Midbrain (tissue), 1 donor: Measurements from ENCODE around the gene PCDH15.

Source experiments
- DNase-seq: peaks from one replicate; lab custom pipeline; 2025; lab: John Stamatoyannopoulos, UW

The PCDH15 gene

GRCh38 chr10:54125098-54125747 lies 675.8 kb downstream of the PCDH15 start:
- no peak for DNase-seq

GRCh38 chr10:54124209-54124885 lies 676.7 kb downstream of the PCDH15 start:
- DNase-seq: no peak

DNA sequence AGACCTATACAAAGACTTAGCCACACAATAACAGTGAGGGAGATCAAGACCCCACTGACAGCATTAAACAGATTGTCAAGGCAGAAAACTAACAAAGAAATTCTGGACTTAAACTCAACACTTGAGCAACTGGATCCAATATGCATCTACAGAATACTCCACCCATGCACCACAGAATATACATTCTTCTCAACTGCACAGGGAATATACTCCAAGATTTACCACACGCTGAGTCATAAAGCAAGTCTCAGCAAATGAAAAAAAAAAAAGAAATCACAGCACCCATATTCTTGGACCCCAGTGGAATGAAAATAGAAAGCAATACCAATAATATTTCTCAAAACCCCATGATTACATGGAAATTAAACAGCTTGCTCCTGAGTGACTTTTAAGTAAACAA lies 680.2 kb downstream of the PCDH15 start:
- no peak for DNase-seq

DNA sequence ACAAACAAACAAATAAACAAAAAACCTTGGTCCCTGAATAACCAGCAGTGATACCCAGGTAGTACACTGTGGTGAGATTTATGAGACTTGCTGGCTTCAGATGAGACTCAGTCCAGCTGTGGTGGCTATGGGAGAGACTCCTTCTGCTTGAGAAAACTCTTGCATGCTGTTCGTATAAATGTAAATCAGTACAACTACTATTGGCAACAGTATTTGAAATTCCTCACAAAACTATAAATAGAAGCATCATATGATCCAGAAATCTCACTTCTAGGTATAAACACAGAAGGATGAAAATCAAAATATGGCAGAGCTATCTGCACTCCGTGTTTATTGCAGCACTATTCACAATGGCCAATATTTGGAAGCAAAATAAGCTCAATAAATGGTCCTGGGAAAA lies 692.1 kb downstream of the PCDH15 start:
- DNase-seq: no peak

GRCh38 chr10:54096892-54097291 lies 704.1 kb downstream of the PCDH15 start:
- DNase-seq: no peak

- no peak for DNase-seq
Measured at GRCh38 chr10:54094321-54094720, 706.7 kb downstream of the PCDH15 start.

GRCh38 chr10:54091237-54091636 lies 709.8 kb downstream of the PCDH15 start:
- DNase-seq: no peak

GRCh38 chr10:54081950-54082349 lies 719.1 kb downstream of the PCDH15 start:
- DNase-seq: no peak

- DNase-seq: no peak
Measured at GRCh38 chr10:54067361-54067760, 733.7 kb downstream of the PCDH15 start.

DNA sequence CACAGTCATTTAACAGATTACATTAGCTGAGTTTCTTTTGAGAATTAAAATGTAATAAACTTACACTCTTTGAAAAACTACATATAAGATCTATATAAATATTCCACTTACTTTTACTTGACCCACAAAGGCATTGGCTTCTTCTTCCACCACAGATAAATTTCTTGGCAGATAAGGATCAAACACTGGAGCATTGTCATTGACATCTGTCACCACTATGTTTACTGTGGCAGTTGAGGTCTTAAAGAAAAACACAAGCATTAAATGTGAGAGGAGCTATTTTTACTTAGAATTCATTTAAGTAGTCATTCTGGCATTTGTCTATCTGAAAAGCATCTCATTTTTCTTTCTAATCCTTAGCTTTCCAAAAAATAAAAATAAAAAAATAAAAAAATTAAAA lies 734.4 kb downstream of the PCDH15 start:
- DNase-seq: no peak

- DNase-seq: no peak
Measured at GRCh38 chr10:54065106-54065505, 735.9 kb downstream of the PCDH15 start.

- DNase-seq: no peak
Measured at GRCh38 chr10:54064215-54064614, 736.8 kb downstream of the PCDH15 start.

DNA sequence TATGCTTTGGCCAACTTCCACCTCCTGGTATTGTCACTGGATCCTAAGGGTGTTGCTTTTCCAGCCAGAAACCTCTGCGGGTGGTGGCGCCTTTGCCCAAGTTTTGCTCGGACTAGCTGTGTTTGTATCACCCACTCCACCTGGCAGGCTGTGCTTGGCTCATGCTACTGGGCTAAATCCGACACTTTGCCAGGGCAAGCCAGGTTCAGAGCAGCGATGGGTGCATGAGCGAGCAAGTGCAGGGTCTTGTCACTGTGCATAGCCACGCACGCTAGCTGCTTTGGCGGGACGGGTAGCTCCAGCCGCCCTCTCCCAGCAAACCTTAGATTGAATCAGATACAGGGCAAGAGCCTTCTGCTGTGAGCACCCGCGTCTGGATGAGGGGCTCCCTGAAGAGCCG lies 737.5 kb downstream of the PCDH15 start:
- DNase-seq: no peak

- DNase-seq: no peak
Measured at GRCh38 chr10:54060572-54060971, 740.5 kb downstream of the PCDH15 start.

DNA sequence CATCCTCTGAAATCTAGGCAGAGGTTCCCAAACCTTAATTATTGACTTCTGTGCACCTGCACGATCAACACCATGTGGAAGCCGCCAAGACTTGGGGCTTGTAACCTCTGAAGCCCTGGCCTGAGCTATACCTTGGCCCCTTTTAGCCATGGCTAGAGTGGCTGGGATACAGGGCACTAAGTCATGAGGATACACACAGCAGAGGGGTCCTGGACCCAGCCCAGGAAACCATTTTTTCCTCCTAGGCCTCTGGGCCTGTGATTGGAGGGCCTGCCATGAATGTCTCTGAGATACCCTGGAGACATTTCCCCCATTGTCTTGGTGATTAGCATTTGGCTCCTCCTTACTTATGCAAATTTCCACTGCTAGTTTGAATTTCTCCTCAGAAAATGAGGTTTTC lies 743.7 kb downstream of the PCDH15 start:
- no peak for DNase-seq

DNA sequence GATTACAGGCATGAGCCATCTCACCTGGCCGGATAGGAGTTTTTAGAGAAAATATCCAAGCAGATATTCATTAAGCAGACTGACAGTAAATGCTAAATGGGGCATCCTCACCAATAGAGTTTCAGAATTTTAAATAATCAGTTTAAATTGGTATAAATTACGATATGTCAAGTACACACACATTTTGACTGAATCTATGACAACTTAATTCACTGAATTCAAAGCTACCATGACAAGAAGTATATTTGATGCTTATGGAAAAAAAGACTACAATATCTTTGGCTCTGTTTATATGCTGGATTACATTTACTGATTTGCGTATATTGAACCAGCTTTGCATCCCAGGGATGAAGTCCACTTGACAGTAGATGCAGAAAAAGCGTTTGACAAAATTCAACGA lies 774.7 kb downstream of the PCDH15 start:
- DNase-seq: no peak

DNA sequence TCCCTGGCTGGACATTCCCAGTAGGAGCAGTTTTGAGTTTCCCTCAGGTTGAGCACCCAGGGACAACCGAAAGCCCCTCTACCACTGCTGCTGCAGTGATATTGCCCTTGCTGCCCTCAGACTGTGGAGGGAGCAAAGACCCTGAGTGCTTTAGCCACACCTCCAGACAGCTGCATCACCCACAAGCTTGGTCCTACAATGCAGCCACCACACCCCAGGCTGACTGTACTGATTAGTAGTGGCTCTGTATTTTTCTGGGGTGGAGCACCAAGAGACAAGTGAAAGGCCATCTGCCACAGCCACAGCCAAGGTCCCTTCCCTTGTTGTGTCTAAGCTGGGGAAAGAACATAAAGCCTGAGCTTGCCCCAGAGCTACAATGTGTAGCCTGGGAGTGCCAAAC lies 789.9 kb downstream of the PCDH15 start:
- no peak for DNase-seq

DNA sequence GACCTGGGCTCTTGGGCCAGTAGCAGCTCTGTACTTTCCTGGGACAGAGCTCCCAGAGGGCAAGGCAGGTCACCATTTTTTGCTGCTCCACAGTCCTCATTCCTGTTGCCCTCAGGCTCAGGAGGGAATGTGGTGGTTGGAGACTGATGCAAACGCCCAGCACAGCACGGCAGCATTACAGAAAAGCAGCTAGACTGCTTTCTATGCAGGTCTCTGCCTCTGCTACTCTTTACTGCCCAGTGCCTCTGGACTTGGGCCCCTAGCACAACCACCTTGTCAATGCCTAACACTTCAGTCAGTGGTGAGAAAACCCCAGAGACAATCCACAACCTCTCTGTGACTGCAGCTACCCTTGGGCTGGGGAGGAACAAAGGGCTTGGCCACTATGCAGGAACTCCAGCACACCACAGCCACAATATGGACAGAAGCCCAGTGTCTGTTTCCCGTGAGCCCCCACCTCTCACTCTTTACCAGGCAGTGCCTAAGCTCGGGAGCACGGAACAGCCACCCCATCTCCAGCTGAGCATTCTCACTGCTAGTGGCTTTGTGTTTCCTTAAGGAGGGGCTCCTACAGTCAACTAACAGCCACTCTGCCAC lies 790.6 kb downstream of the PCDH15 start:
- DNase-seq: no peak

DNA sequence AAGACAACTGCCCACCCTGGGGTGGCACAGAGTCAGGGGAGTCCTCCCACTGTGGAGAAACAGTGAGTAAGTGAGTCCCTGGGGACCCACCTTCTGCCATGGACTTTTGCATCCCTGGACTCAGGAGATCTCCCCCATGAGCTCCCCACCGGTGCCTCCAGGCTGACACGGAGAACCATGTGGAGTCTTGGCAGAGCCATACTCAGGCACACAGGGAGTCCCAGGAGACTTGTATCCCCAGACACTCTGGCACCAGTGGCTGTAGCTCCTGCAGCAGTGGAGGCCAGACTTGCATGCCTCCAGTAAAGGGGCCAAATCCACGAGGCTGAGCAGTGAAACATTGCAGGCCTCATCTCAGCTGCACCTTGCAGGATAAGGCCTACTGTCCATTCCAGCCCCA lies 791.4 kb downstream of the PCDH15 start:
- no peak for DNase-seq

- DNase-seq: no peak
Measured at GRCh38 chr10:54002077-54002476, 799.0 kb downstream of the PCDH15 start.

DNA sequence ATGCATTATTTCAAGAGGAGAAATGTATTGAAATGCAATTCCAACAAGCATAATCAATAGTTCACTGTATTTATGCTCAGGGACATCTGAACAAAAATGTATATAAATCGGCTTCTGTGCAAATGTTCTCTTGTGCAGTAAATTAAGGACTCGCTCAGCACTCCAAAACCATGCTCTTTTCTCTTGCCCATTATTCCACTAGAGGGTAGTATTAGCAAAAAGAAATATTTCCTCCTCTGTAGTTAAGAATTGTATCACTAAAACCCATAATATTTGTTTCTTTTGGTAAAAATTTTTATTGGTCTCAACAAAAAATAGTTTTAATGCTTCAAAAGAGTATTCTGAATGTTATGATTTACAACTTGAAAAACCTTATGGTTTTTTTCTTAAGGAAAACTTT lies 803.1 kb downstream of the PCDH15 start:
- DNase-seq: peak; percentile 58

- no peak for DNase-seq
Measured at GRCh38 chr10:53990799-53991238, 810.2 kb downstream of the PCDH15 start.

DNA sequence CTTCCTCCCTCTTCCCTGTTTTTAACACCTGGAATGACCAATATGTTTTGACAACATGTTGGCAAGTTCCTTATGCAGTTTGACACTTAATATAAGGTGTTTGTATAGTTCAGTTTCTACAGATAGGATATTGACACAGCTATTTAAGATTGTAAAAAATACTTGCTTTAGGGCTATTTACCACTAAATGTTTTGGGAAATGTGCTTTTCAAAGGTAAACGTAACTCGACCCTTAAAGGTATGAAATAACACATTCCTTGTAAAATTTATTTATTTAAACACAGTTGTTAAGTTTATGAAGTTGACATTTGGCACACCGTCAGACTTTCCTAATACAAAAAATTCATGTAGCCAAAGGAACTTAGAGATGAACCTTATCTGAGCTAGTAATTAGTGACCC lies 817.6 kb downstream of the PCDH15 start:
- DNase-seq: no peak

GRCh38 chr10:53980210-53980609 lies 820.8 kb downstream of the PCDH15 start:
- no peak for DNase-seq
